HG03442 (cell line): Measurements from ENCODE around the gene PITX1.

ENCODE experiments used
- ATAC-seq: cut with Tn5 transposase; IDR thresholded peaks from one replicate; pipeline ENCODE4 v1.9.1; 2021; ENCODE audit warnings: mild to moderate bottlenecking, moderate library complexity; ENCODE audit not compliant: unreplicated experiment

PITX1 gene

GRCh38 chr5:135042595-135042994, 8.6 kb upstream of the PITX1 start:
- no peak for ATAC-seq

- no peak for ATAC-seq
Observed at GRCh38 chr5:135041726-135042125, 7.7 kb upstream of the PITX1 start.

- ATAC-seq: no peak
Observed at GRCh38 chr5:135041145-135041587, 7.1 kb upstream of the PITX1 start.

GRCh38 chr5:135040333-135041144, 6.5 kb upstream of the PITX1 start:
- ATAC-seq: no peak

- ATAC-seq: no peak
Observed at GRCh38 chr5:135040034-135040332, 6.0 kb upstream of the PITX1 start.

GRCh38 chr5:135039271-135040033, 5.4 kb upstream of the PITX1 start:
- no peak for ATAC-seq

- no peak for ATAC-seq
Observed at GRCh38 chr5:135038813-135039270, 4.8 kb upstream of the PITX1 start.

GRCh38 chr5:135038205-135038812, 4.3 kb upstream of the PITX1 start:
- ATAC-seq: no peak

GRCh38 chr5:135037519-135038204, 3.6 kb upstream of the PITX1 start:
- ATAC-seq: no peak

- ATAC-seq: no peak
Observed at GRCh38 chr5:135036405-135036804, 2.4 kb upstream of the PITX1 start.

GRCh38 chr5:135035678-135036030, 1.6 kb upstream of the PITX1 start:
- ATAC-seq: no peak

GRCh38 chr5:135034963-135035677, 1.1 kb upstream of the PITX1 start:
- ATAC-seq: no peak

GRCh38 chr5:135034236-135034962, 371 bp upstream of the PITX1 start:
- no peak for ATAC-seq

GRCh38 chr5:135032999-135033861, 798 bp downstream of the PITX1 start:
- ATAC-seq: no peak

- ATAC-seq: no peak
Observed at GRCh38 chr5:135032695-135032998, 1.4 kb downstream of the PITX1 start.

- no peak for ATAC-seq
Observed at GRCh38 chr5:135031813-135032694, 2.0 kb downstream of the PITX1 start.

- no peak for ATAC-seq
Observed at GRCh38 chr5:135030956-135031812, 2.8 kb downstream of the PITX1 start.
